Sciatic nerve (tissue), 2 donors: ENCODE measurements around the gene OSBP. TPM values are rescaled to one million over a fixed set of nuclear protein-coding genes. Genes with fewer than 3 reads are reported as not detected.
A peak's percentile ranks its signal among the peaks of the same experiment; 100 is the strongest.
"Not testable (repeated sequence)": the region's sequence is repeated elsewhere in the genome, so short reads cannot be mapped to it uniquely, and the experiment has no call there.

ENCODE experiments used
- ATAC-seq: fragments of 200-7000 bp; cut with Tn5 transposase; one replicate; pipeline ENCODE4 v1.9.1; 2020; ENCODE audit warnings: mild to moderate bottlenecking, moderate library complexity
- DNase-seq: peaks from one replicate; pipeline ENCODE4 v3.0.0-alpha.2; 2020; ENCODE audit warnings: low spot score
- intact Hi-C: fragments of 100-400 bp; cut with DNase I; formaldehyde crosslinking; loops from one replicate; pipeline ENCODE4 v1.14.2; 2022
- total RNA-seq: library from RNA; stranded (reverse); fragmentation: NEBNext Ultra II Directional; extraction: Animal tissue kit (Norgen Biotek cat#: 25700); gene quantifications from one replicate; pipeline ENCODE4 v1.2.1, GENCODE V29; 2021
- donor health status: DM: no; HTN: no; CAD: no.
- donor health status: DM: no; HTN: no; CAD: no.

OSBP gene
- total RNA-seq, 1 donor from 2014 or later, result 45.5 TPM

GRCh38 chr11:59559886-59560285 lies 55.7 kb downstream of the OSBP start:
- intact Hi-C loops, result no loop called here
- DNase-seq, result no peak
- ATAC-seq, result no peak

- intact Hi-C loops, result no loop called here
Observed at GRCh38 chr11:59558270-59558643, 57.3 kb downstream of the OSBP start.

GRCh38 chr11:59556917-59557348 lies 58.6 kb downstream of the OSBP start:
- DNase-seq (no peak), ATAC-seq (no peak)
- intact Hi-C loops, result no loop called here

More at GRCh38 chr11:59558270-59558643, 57.3 kb downstream of the OSBP start:
- no peak for ATAC-seq
- DNase-seq, result no peak

- ATAC-seq, result peak; percentile 64
- peak; percentile 75 for DNase-seq
- intact Hi-C loops, result no loop called here
Observed at GRCh38 chr11:59556115-59556916, 59.3 kb downstream of the OSBP start.

- intact Hi-C loops, result no loop called here
Observed at GRCh38 chr11:59555601-59556114, 59.9 kb downstream of the OSBP start.

GRCh38 chr11:59553323-59553722 lies 62.3 kb downstream of the OSBP start:
- intact Hi-C loops, result no loop called here
- ATAC-seq, result no peak
- no peak for DNase-seq

More at GRCh38 chr11:59555601-59556114, 59.9 kb downstream of the OSBP start:
- no peak for ATAC-seq
- DNase-seq, result no peak

GRCh38 chr11:59552844-59553243 lies 62.7 kb downstream of the OSBP start:
- ATAC-seq, result no peak
- no peak for DNase-seq
- intact Hi-C loops, result no loop called here

- DNase-seq (no peak), ATAC-seq (peak; percentile 60)
- intact Hi-C loops, result no loop called here
Observed at GRCh38 chr11:59551659-59552521, 63.7 kb downstream of the OSBP start.

- intact Hi-C loops, result no loop called here
- ATAC-seq (peak; percentile 86), DNase-seq (peak; percentile 88)
Observed at GRCh38 chr11:59550842-59551658, 64.5 kb downstream of the OSBP start.

- intact Hi-C loops, result no loop called here
- DNase-seq, result peak; percentile 87
- ATAC-seq, result peak; percentile 88
Observed at GRCh38 chr11:59550368-59550841, 65.2 kb downstream of the OSBP start.

GRCh38 chr11:59548309-59548656 lies 67.3 kb downstream of the OSBP start:
- intact Hi-C loops, result no loop called here
- ATAC-seq (no peak), DNase-seq (no peak)

GRCh38 chr11:59547605-59548308 lies 67.8 kb downstream of the OSBP start:
- ATAC-seq, DNase-seq, intact Hi-C loops: not testable (repeated sequence)

- intact Hi-C loops, result no loop called here
- DNase-seq (no peak), ATAC-seq (no peak)
Observed at GRCh38 chr11:59545179-59546020, 70.2 kb downstream of the OSBP start.

- ATAC-seq, result no peak
- intact Hi-C loops, result no loop called here
Observed at GRCh38 chr11:59544869-59545178, 70.8 kb downstream of the OSBP start.

GRCh38 chr11:59543713-59544112 lies 71.9 kb downstream of the OSBP start:
- intact Hi-C loops, DNase-seq, ATAC-seq: not testable (repeated sequence)

More at GRCh38 chr11:59544869-59545178, 70.8 kb downstream of the OSBP start:
- DNase-seq, result no peak

- ATAC-seq (no peak), DNase-seq (no peak)
- intact Hi-C loops, result no loop called here
Observed at GRCh38 chr11:59542142-59542810, 73.3 kb downstream of the OSBP start.

- ATAC-seq (no peak), DNase-seq (no peak)
- intact Hi-C loops, result no loop called here
Observed at GRCh38 chr11:59534676-59535075, 80.9 kb downstream of the OSBP start.
